Erythroblast (primary cell): ENCODE measurements around the gene DLG2.

Source experiments
- GATA1 ChIP-seq: IDR thresholded peaks from 2 replicates; pipeline ENCODE4 v1.6.1; 2011; ENCODE audit warnings: low read depth, mild to moderate bottlenecking, control low read depth, low read length, moderate library complexity
- POLR2A ChIP-seq: IDR thresholded peaks from 2 replicates; pipeline ENCODE4 v1.6.1; 2011; ENCODE audit warnings: mild to moderate bottlenecking, low read length

DNA sequence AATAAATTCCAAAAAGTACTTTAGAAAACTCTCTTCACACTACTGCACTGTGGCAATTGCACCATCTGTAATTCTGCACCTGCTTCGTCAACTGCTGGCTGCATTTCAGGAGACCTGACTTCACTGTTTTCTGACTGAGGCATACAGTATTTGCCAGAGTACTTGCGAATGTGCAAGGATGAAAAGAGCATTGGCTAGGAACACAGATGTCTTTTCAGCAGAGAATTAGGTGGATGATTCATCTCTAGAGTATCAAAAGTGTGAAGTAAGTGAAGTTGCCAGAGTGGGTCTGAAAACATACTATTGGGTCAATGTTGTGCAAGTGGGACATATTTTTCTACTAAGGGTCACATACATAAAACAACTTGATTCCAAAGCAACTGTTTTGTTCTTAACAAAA is 1913.4 kb downstream of the DLG2 start:
- TF ChIP-seq POLR2A = no peak
- TF ChIP-seq GATA1 = no peak
